Thoracic aorta (tissue), 2 donors: ENCODE results near the gene CDH23. TPM values are rescaled to one million over a fixed set of nuclear protein-coding genes. Genes with fewer than 3 reads are reported as not detected.

Experiments
- ATAC-seq: fragments of 150-250 bp; one replicate; pipeline ENCODE4 v1.8.0; 2017; ENCODE audit warnings: low read depth; ENCODE audit not compliant: insufficient number of reproducible peaks, low FRiP score
- DNase-seq: peaks from one replicate; pipeline ENCODE4 v3.0.0-alpha.2; 2020; ENCODE audit warnings: low spot score
- H3K27ac ChIP-seq, 2 donors: fragments of 200-600 bp; sonication (generic); 1 replicate in 1 of 2; 2 replicates in 1 of 2; pipeline ENCODE4 v1.5.1; 2016; ENCODE audit warnings: mild to moderate bottlenecking in 2 of 2, moderate library complexity in 2 of 2
- H3K27me3 ChIP-seq: fragments of 200-600 bp; sonication (generic); replicated peaks from 2 replicates; pipeline ENCODE4 v1.6.0; 2016; ENCODE audit warnings: mild to moderate bottlenecking; ENCODE audit not compliant: insufficient read depth
- H3K36me3 ChIP-seq: fragments of 200-600 bp; sonication (generic); one replicate; pipeline ENCODE4 v1.5.1; 2016
- H3K4me1 ChIP-seq, 2 donors: fragments of 200-600 bp; sonication (generic); 1 replicate in 1 of 2; 2 replicates in 1 of 2; pipeline versions ENCODE4 v1.5.1 to v1.6.0; 2016; ENCODE audit warnings: low read depth in 2 of 2, mild to moderate bottlenecking in 1 of 2; ENCODE audit not compliant: control insufficient read depth in 1 of 2
- H3K4me3 ChIP-seq: fragments of 200-600 bp; sonication (generic); 2 replicates; pipeline ENCODE4 v1.5.1; 2016; ENCODE audit warnings: mild to moderate bottlenecking
- H3K9me3 ChIP-seq: fragments of 200-600 bp; sonication (generic); 2 replicates; pipeline ENCODE4 v1.5.1; 2016
- total RNA-seq, 2 donors: library from RNA; depleted of rRNA; stranded (reverse); fragments of >200 nt; gene quantifications; one replicate each; pipeline versions ENCODE4 v1.1.0 to v1.2.3, GENCODE V29; 2016
- TF ChIP-seq, protein P1 (sequence below): fragments of 200-600 bp; sonication (generic); IDR thresholded peaks from one replicate; pipeline ENCODE4 v1.5.1; 2019; ENCODE audit warnings: antibody characterized with exemption

The CDH23 gene
- total RNA-seq, 2 donors from 2014 or later: 10.6 to 10.8 TPM

DNA sequence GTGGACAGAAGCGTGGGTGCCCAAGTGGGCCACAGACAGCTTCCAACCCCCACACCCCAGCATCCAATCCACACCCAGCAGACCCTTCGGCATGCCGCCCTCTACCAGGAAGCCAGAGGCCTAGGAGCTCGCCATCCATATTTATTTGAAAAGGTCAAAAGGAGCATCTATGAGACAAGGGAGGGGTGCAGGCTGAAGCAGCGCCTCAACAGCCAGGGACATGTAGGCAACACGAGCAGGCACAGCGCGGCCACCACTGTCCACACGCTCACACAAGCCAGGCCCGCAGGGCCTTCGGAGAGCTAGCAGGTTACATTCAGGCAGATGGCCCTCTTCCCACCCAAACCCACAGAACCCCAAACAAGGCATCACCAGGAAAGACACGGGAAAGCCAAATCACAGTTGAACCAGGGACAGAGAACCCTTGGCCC lies 419.7 kb downstream of the CDH23 start:
- H3K4me3 ChIP-seq: no peak overlapping the region
- ATAC-seq: no peak

GRCh38 chr10:71816936-71817618 lies 420.4 kb downstream of the CDH23 start:
- Histone ChIP-seq H3K27me3 (no peaks in the 10 kb centered on the region), H3K9me3 (no peaks in the 10 kb centered on the region), H3K4me3 (no peak overlapping the region), H3K36me3 (peaks cover 56% of the 10 kb centered on the region), H3K4me1 (no peaks in the 10 kb centered on the region), H3K27ac (no peak overlapping the region)
- ATAC-seq (no peak), DNase-seq (no peak)
- TF ChIP-seq, protein P1, sequence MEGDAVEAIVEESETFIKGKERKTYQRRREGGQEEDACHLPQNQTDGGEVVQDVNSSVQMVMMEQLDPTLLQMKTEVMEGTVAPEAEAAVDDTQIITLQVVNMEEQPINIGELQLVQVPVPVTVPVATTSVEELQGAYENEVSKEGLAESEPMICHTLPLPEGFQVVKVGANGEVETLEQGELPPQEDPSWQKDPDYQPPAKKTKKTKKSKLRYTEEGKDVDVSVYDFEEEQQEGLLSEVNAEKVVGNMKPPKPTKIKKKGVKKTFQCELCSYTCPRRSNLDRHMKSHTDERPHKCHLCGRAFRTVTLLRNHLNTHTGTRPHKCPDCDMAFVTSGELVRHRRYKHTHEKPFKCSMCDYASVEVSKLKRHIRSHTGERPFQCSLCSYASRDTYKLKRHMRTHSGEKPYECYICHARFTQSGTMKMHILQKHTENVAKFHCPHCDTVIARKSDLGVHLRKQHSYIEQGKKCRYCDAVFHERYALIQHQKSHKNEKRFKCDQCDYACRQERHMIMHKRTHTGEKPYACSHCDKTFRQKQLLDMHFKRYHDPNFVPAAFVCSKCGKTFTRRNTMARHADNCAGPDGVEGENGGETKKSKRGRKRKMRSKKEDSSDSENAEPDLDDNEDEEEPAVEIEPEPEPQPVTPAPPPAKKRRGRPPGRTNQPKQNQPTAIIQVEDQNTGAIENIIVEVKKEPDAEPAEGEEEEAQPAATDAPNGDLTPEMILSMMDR: no peak

More for the DNA sequence above, 419.7 kb downstream of the CDH23 start:
- Histone ChIP-seq H3K27ac (no peak overlapping the region), H3K4me1 (no peaks in the 10 kb centered on the region), H3K9me3 (no peaks in the 10 kb centered on the region), H3K27me3 (no peaks in the 10 kb centered on the region), H3K36me3 (peaks cover 51% of the 10 kb centered on the region)
- TF ChIP-seq, protein P1: no peak
- no peak for DNase-seq

- H3K36me3 ChIP-seq: peaks cover 57% of the 10 kb centered on the region
- H3K9me3 ChIP-seq: no peaks in the 10 kb centered on the region
- TF ChIP-seq, protein P1: no peak
- DNase-seq (no peak), ATAC-seq (no peak)
- H3K4me1 ChIP-seq: no peaks in the 10 kb centered on the region
- no peak overlapping the region for H3K27ac ChIP-seq
- no peaks in the 10 kb centered on the region for H3K27me3 ChIP-seq
- no peak overlapping the region for H3K4me3 ChIP-seq
Measured at GRCh38 chr10:71817831-71818655, 421.3 kb downstream of the CDH23 start.

- H3K27ac ChIP-seq: no peak overlapping the region
- peaks cover 65% of the 10 kb centered on the region for H3K36me3 ChIP-seq
- TF ChIP-seq, protein P1: no peak
- no peaks in the 10 kb centered on the region for H3K4me1 ChIP-seq
- DNase-seq (no peak), ATAC-seq (no peak)
- no peaks in the 10 kb centered on the region for H3K9me3 ChIP-seq
- H3K27me3 ChIP-seq: no peaks in the 10 kb centered on the region
- H3K4me3 ChIP-seq: no peak overlapping the region
Measured at GRCh38 chr10:71818674-71819260, 422.0 kb downstream of the CDH23 start.

DNA sequence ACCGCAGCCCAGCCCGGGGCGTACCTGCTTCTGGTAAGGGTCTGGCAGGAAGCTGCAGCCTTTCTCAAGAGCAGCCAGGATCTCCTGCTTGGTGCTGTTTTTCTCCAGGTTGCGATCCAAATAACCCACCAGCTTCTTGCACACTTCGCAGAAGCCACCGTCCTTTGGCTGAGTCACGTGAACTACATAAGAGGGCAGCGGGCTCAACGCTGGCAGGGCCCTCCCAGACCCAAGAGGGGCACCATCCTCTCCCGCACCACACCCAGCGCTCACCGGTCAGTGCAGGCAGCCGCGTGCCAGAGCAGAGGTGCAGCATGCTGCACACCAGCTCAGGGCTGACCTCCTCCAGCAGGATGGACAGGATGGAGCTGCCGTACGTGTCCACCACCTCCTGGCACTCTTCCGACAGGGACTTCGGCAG lies 422.7 kb downstream of the CDH23 start:
- Histone ChIP-seq H3K36me3 (peaks cover 72% of the 10 kb centered on the region), H3K4me3 (no peak overlapping the region), H3K27me3 (no peaks in the 10 kb centered on the region), H3K4me1 (no peaks in the 10 kb centered on the region), H3K9me3 (no peaks in the 10 kb centered on the region), H3K27ac (no peak overlapping the region)
- ATAC-seq (no peak), DNase-seq (no peak)
- TF ChIP-seq, protein P1: no peak
